Ishikawa (cell line): ENCODE results near the gene MTARC2.

Experiments used
- CEBPB ChIP-seq: IDR thresholded peaks from 2 replicates; pipeline ENCODE4 v1.6.1; 2012
- CREB1 ChIP-seq: IDR thresholded peaks from 2 replicates; pipeline ENCODE4 v1.6.1; 2012; ENCODE audit warnings: low read depth
- EGR1 ChIP-seq: IDR thresholded peaks from 2 replicates; pipeline ENCODE4 v1.6.1; 2012
- EP300 ChIP-seq: IDR thresholded peaks from 2 replicates; pipeline ENCODE4 v1.6.1; 2012; ENCODE audit warnings: borderline replicate concordance
- FOXM1 ChIP-seq: IDR thresholded peaks from 2 replicates; pipeline ENCODE4 v1.6.1; 2012; ENCODE audit warnings: low read depth, borderline replicate concordance
- NFIC ChIP-seq: IDR thresholded peaks from 2 replicates; pipeline ENCODE4 v1.6.1; 2012
- RAD21 ChIP-seq: IDR thresholded peaks from 2 replicates; pipeline ENCODE4 v1.6.1; 2012; ENCODE audit warnings: low read depth
- TAF1 ChIP-seq: IDR thresholded peaks from 2 replicates; pipeline ENCODE4 v1.6.1; 2012; ENCODE audit warnings: low read depth, mild to moderate bottlenecking
- TCF12 ChIP-seq: IDR thresholded peaks from 2 replicates; pipeline ENCODE4 v1.6.1; 2012; ENCODE audit warnings: low read depth
- TEAD4 ChIP-seq: IDR thresholded peaks from 2 replicates; pipeline ENCODE4 v1.6.1; 2012
- YY1 ChIP-seq: IDR thresholded peaks from 2 replicates; pipeline ENCODE4 v1.6.1; 2012; ENCODE audit warnings: low read depth
- ZBTB7A ChIP-seq: IDR thresholded peaks from 2 replicates; pipeline ENCODE4 v1.6.1; 2012; ENCODE audit warnings: low read depth
- TF ChIP-seq, protein P1 (sequence below): IDR thresholded peaks from 2 replicates; pipeline ENCODE4 v1.6.1; 2012; ENCODE audit warnings: low read depth, mild to moderate bottlenecking
- TF ChIP-seq, protein P2 (sequence below): IDR thresholded peaks from 2 replicates; pipeline ENCODE4 v1.6.1; 2012
- TF ChIP-seq, protein P3 (sequence below): IDR thresholded peaks from 2 replicates; pipeline ENCODE4 v1.6.1; 2012

Gene MTARC2

DNA sequence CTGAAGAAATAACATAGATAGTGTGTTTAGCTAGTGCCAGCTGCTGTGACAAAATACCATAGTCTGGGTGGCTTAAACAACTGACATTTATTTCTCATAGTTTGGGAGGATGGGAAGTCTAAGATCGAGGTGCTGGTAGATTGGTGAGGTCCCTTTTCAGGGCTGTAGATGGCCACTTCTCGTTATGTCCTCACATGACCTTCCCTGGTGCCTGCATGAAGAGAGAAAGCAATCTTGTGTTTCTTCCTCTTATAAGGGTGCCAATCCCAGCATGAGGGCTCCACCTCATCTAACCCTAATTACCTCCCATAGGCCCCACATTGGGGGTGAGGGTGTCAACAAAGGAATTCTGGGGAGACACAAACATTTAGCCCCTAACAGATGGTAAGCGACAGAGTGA lies 9.3 kb downstream of the MTARC2 start:
- no peak for TF ChIP-seq CEBPB
- TF ChIP-seq, protein P1, sequence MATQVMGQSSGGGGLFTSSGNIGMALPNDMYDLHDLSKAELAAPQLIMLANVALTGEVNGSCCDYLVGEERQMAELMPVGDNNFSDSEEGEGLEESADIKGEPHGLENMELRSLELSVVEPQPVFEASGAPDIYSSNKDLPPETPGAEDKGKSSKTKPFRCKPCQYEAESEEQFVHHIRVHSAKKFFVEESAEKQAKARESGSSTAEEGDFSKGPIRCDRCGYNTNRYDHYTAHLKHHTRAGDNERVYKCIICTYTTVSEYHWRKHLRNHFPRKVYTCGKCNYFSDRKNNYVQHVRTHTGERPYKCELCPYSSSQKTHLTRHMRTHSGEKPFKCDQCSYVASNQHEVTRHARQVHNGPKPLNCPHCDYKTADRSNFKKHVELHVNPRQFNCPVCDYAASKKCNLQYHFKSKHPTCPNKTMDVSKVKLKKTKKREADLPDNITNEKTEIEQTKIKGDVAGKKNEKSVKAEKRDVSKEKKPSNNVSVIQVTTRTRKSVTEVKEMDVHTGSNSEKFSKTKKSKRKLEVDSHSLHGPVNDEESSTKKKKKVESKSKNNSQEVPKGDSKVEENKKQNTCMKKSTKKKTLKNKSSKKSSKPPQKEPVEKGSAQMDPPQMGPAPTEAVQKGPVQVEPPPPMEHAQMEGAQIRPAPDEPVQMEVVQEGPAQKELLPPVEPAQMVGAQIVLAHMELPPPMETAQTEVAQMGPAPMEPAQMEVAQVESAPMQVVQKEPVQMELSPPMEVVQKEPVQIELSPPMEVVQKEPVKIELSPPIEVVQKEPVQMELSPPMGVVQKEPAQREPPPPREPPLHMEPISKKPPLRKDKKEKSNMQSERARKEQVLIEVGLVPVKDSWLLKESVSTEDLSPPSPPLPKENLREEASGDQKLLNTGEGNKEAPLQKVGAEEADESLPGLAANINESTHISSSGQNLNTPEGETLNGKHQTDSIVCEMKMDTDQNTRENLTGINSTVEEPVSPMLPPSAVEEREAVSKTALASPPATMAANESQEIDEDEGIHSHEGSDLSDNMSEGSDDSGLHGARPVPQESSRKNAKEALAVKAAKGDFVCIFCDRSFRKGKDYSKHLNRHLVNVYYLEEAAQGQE = no peak
- TF ChIP-seq, protein P2, sequence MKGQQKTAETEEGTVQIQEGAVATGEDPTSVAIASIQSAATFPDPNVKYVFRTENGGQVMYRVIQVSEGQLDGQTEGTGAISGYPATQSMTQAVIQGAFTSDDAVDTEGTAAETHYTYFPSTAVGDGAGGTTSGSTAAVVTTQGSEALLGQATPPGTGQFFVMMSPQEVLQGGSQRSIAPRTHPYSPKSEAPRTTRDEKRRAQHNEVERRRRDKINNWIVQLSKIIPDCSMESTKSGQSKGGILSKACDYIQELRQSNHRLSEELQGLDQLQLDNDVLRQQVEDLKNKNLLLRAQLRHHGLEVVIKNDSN = no peak
- no peak for TF ChIP-seq CREB1
- TF ChIP-seq TCF12 = no peak
- TF ChIP-seq YY1 = no peak
- TF ChIP-seq, protein P3, sequence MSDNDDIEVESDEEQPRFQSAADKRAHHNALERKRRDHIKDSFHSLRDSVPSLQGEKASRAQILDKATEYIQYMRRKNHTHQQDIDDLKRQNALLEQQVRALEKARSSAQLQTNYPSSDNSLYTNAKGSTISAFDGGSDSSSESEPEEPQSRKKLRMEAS = no peak
- no peak for TF ChIP-seq EP300
- no peak for TF ChIP-seq TEAD4
- no peak for TF ChIP-seq EGR1
- no peak for TF ChIP-seq ZBTB7A
- TF ChIP-seq TAF1 = no peak
- no peak for TF ChIP-seq RAD21
- no peak for TF ChIP-seq NFIC
- no peak for TF ChIP-seq FOXM1

DNA sequence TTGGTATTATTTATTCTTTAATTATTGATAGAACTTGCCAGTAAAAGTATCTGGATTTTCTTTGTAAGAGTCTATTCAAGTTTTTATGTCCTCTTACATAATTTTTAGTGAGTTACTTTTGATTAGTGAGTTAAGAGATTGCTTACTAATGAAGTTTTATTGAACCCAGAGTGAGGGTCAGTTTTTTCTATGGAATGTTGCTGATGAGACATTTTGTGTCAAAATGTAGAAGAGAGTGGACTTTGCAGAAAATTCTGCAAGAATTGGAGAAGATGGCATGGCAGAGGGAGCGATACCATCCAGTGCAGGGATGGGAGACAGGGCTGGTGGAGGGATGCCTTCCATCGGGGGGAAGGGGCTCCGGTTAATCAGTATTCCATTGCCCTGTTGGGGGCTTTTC lies 11.0 kb downstream of the MTARC2 start:
- TF ChIP-seq YY1 = no peak
- TF ChIP-seq ZBTB7A = no peak
- no peak for TF ChIP-seq TCF12
- no peak for TF ChIP-seq CREB1
- no peak for TF ChIP-seq CEBPB
- TF ChIP-seq EGR1 = no peak
- TF ChIP-seq RAD21 = no peak

DNA sequence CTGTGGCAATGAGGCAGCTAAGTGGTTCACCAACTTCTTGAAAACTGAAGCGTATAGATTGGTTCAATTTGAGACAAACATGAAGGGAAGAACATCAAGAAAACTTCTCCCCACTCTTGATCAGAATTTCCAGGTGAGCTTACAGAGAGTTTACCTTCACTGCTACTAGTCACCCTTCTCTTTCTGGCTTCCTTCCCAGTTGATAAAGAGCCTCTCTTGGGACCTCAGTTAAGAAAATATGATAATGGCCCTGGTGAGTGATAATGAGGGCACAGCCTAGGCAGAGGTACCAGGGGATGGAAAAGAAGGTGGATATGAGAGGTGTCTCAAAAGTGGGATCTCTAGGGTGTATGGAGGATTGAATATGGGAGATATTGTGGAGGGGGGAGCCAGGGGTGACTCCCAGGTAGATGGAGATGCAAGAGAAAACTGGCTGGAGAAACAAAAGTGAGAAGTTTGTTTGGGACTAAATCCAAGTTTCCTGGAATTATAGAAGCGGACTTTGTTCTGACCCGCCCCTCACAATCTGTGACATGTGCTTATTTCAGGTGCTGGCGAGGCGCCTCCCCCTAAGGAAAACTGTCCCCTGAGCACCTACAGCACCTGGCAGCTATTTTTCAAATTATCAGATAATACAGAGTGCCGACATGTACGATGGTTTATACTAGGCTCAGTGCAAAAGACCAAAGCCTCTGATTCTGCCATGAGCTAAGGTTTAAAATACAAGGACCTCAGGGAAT lies 13.7 kb downstream of the MTARC2 start:
- TF ChIP-seq EGR1 = no peak
- no peak for TF ChIP-seq NFIC
- no peak for TF ChIP-seq YY1
- TF ChIP-seq TEAD4 = no peak
- TF ChIP-seq, protein P1 = no peak
- no peak for TF ChIP-seq ZBTB7A
- TF ChIP-seq RAD21 = no peak
- no peak for TF ChIP-seq EP300
- TF ChIP-seq, protein P2 = no peak
- no peak for TF ChIP-seq TCF12
- TF ChIP-seq CEBPB = no peak
- no peak for TF ChIP-seq FOXM1
- TF ChIP-seq, protein P3 = no peak
- TF ChIP-seq CREB1 = no peak
- TF ChIP-seq TAF1 = no peak

DNA sequence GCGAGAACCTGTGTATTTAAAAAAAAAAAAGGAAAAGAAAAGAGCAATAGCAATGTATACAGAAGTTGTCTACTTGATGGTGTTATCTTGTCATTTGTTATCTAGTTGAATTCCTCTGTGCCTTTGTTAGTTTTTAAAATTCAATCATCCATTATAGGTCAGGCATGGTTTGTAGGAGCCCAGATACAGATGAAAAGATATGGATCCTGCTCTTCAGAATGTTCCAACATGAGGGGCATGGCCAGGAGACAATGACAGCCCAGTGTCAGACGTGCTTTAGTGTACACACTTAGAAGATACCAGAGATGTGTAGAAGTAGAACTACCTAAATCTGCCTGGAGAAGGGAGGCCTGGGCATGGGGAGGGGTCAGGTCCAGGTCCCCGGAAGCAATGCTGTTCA lies 16.6 kb downstream of the MTARC2 start:
- TF ChIP-seq CEBPB (no peak), YY1 (no peak), NFIC (no peak), RAD21 (no peak), FOXM1 (no peak), TCF12 (no peak), TAF1 (no peak), EP300 (no peak), EGR1 (no peak)
- TF ChIP-seq, protein P3 = no peak
- TF ChIP-seq, protein P2 = no peak
- TF ChIP-seq, protein P1 = no peak
